Esophagus muscularis mucosa (tissue), 4 donors: ENCODE results near the gene TCF7. TPM values are rescaled to one million over a fixed set of nuclear protein-coding genes. Genes with fewer than 3 reads are reported as not detected.

Experiments
- DNase-seq: peaks from one replicate; pipeline ENCODE4 v3.0.0-alpha.2; 2017; ENCODE audit errors: extremely low spot score
- H3K27ac ChIP-seq, 4 donors: fragments of 200-600 bp; sonication (generic); replicated peaks in 1 of 4; 1 replicate in 3 of 4; 2 replicates in 1 of 4; pipeline ENCODE4 v1.5.1; 2016 to 2019; ENCODE audit warnings: mild to moderate bottlenecking in 1 of 4
- H3K27me3 ChIP-seq, 4 donors: fragments of 200-600 bp; sonication (generic); one replicate each; pipeline versions ENCODE4 v1.5.1 to v1.6.0; 2016 to 2019
- H3K36me3 ChIP-seq, 4 donors: fragments of 200-600 bp; sonication (generic); one replicate each; pipeline ENCODE4 v1.5.1; 2016 to 2019
- H3K4me1 ChIP-seq, 4 donors: fragments of 200-600 bp; sonication (generic); one replicate each; pipeline ENCODE4 v1.5.1; 2016 to 2019
- H3K4me3 ChIP-seq, 4 donors: fragments of 200-600 bp; sonication (generic); 1 replicate in 2 of 4; 2 replicates in 2 of 4; pipeline ENCODE4 v1.5.1; 2016 to 2019; ENCODE audit warnings: mild to moderate bottlenecking in 4 of 4, moderate library complexity in 1 of 4
- H3K9me3 ChIP-seq, 4 donors: fragments of 200-600 bp; sonication (generic); 1 replicate in 3 of 4; 2 replicates in 1 of 4; pipeline ENCODE4 v1.5.1; 2016 to 2019
- CTCF ChIP-seq, 3 experiments: fragments of 200-600 bp in 2 of 3; fragments of 450-650 bp in 1 of 3; sonication (generic) in 2 of 3; IDR thresholded peaks; one replicate each; pipeline ENCODE4 v1.5.1; 2017 to 2019; ENCODE audit warnings: antibody characterized with exemption in 3 of 3, mild to moderate bottlenecking in 2 of 3, moderate library complexity in 1 of 3
- EP300 ChIP-seq: sonication (generic); formaldehyde crosslinking; IDR thresholded peaks from one replicate; pipeline ENCODE4 v1.6.1; 2017; ENCODE audit warnings: antibody characterized with exemption
- POLR2A ChIP-seq: fragments of 450-650 bp; IDR thresholded peaks from one replicate; pipeline ENCODE4 v1.6.1; 2017; ENCODE audit warnings: antibody characterized with exemption, moderate library complexity, mild to moderate bottlenecking, low read depth
- POLR2AphosphoS5 ChIP-seq, 2 donors: sonication (generic); formaldehyde crosslinking; IDR thresholded peaks; one replicate each; pipeline ENCODE4 v1.6.1; 2017; ENCODE audit warnings: antibody characterized with exemption in 2 of 2
- WGBS: methylation state at CpG from one replicate; pipeline ENCODE4 v1.1.5; 2018; 5-methylcytosine and 5-hydroxymethylcytosine counted together
- intact Hi-C: fragments of 100-400 bp; cut with DNase I; formaldehyde crosslinking; loops from one replicate; pipeline ENCODE4 v1.15.1; 2023
- total RNA-seq, 4 donors: library from RNA; depleted of rRNA; stranded (reverse); fragments of >200 nt; gene quantifications; one replicate each; pipeline versions ENCODE4 v1.1.0 to v1.2.1, GENCODE V29; 2016

The TCF7 gene
- total RNA-seq, 4 donors from 2014 or later: 0.99 to 2.1 (median 1.5) TPM

GRCh38 chr5:134107779-134108178 lies 6.7 kb upstream of the TCF7 start:
- no peak for DNase-seq
- no peak for TF ChIP-seq POLR2AphosphoS5 (IDR thresholded peaks at IDR 0.05)
- no peak for TF ChIP-seq POLR2A
- TF ChIP-seq CTCF (IDR thresholded peaks at IDR 0.05): no peak
- TF ChIP-seq EP300: no peak
- H3K4me1 ChIP-seq: peaks cover 0 to under 1% (median 0%) of the 10 kb centered on the region in 4 donors
- WGBS: 97% methylated on average over 3 of the region's 3 CpGs
- H3K27ac ChIP-seq: no peak overlapping the region
- H3K36me3 ChIP-seq: no peaks in the 10 kb centered on the region
- H3K27me3 ChIP-seq: peaks cover 0 to 23% (median 4%) of the 10 kb centered on the region in 4 donors
- intact Hi-C loops: no loop called here
- no peak overlapping the region for H3K4me3 ChIP-seq
- no peaks in the 10 kb centered on the region for H3K9me3 ChIP-seq

GRCh38 chr5:134110382-134110781 lies 4.1 kb upstream of the TCF7 start:
- 55% methylated on average over 10 of the region's 10 CpGs for WGBS
- H3K27ac ChIP-seq: no peak overlapping the region
- TF ChIP-seq POLR2A (no peak), CTCF (IDR thresholded peaks at IDR 0.05) (no peak), POLR2AphosphoS5 (IDR thresholded peaks at IDR 0.05) (no peak), EP300 (no peak)
- no peak overlapping the region for H3K4me3 ChIP-seq
- H3K9me3 ChIP-seq: no peaks in the 10 kb centered on the region
- intact Hi-C loops: no loop called here
- H3K27me3 ChIP-seq: peaks cover 0 to 34% (median 13%) of the 10 kb centered on the region in 4 donors
- DNase-seq: no peak
- H3K36me3 ChIP-seq: no peaks in the 10 kb centered on the region
- H3K4me1 ChIP-seq: peaks cover 17 to 20% (median 19%) of the 10 kb centered on the region in 4 donors

- H3K4me3 ChIP-seq: no peak overlapping the region
- TF ChIP-seq POLR2AphosphoS5 (IDR thresholded peaks at IDR 0.05): no peak
- no peak for TF ChIP-seq CTCF (IDR thresholded peaks at IDR 0.05)
- no peak for TF ChIP-seq EP300
- peaks cover 0 to 34% (median 13%) of the 10 kb centered on the region in 4 donors for H3K27me3 ChIP-seq
- no peaks in the 10 kb centered on the region for H3K9me3 ChIP-seq
- DNase-seq: no peak
- no peaks in the 10 kb centered on the region for H3K36me3 ChIP-seq
- intact Hi-C loops: no loop called here
- 93% methylated on average over 6 of the region's 6 CpGs for WGBS
- H3K27ac ChIP-seq: no peak overlapping the region
- peaks cover 17 to 25% (median 24%) of the 10 kb centered on the region in 4 donors for H3K4me1 ChIP-seq
Measured at GRCh38 chr5:134111741-134112647, 2.5 kb upstream of the TCF7 start.

GRCh38 chr5:134112726-134113362 lies 1.6 kb upstream of the TCF7 start:
- intact Hi-C loops: no loop called here
- Histone ChIP-seq H3K4me1 (peaks cover 17 to 25% (median 24%) of the 10 kb centered on the region in 4 donors), H3K4me3 (peak overlapping the region in 2 of 4 donors; percentile 62), H3K27ac (no peak overlapping the region), H3K36me3 (no peaks in the 10 kb centered on the region), H3K27me3 (peaks cover 0 to 34% (median 13%) of the 10 kb centered on the region in 4 donors), H3K9me3 (no peaks in the 10 kb centered on the region)
- 63% methylated on average over 18 of the region's 18 CpGs for WGBS
- no peak for DNase-seq
- no peak for TF ChIP-seq POLR2AphosphoS5 (IDR thresholded peaks at IDR 0.05)
- TF ChIP-seq EP300: no peak
- TF ChIP-seq CTCF (IDR thresholded peaks at IDR 0.05): no peak
- TF ChIP-seq POLR2A: no peak
